ENCODE data around the gene SLC6A1. TPM values are rescaled to one million over a fixed set of nuclear protein-coding genes. Genes with fewer than 3 reads are reported as not detected.

The SLC6A1 gene
- total RNA-seq, 1 donor from 2014 or later, result 6.3 TPM

- no peak overlapping the region for H3K27ac ChIP-seq
- intact Hi-C loops (cut with DNase I), result no loop called here
- no peaks in the 10 kb centered on the region for H3K27me3 ChIP-seq
- no peaks in the 10 kb centered on the region for H3K9me3 ChIP-seq
- no peaks in the 10 kb centered on the region for H3K36me3 ChIP-seq
- H3K4me1 ChIP-seq, result no peaks in the 10 kb centered on the region
- TF ChIP-seq CTCF (IDR thresholded peaks at IDR 0.05), result no peak
- no peak for DNase-seq (ENCODE audit: low spot score in 2 of 2)
- H3K4me3 ChIP-seq, result no peak overlapping the region
These were observed 58.2 kb downstream of the SLC6A1 start for GRCh38 chr3:11050666-11051323.

GRCh38 chr3:11053926-11054503 lies 61.5 kb downstream of the SLC6A1 start:
- DNase-seq (ENCODE audit: low spot score in 2 of 2), result no peak
- intact Hi-C loops (cut with DNase I), result no loop called here
- TF ChIP-seq CTCF (IDR thresholded peaks at IDR 0.05), result no peak
- no peak overlapping the region for H3K4me3 ChIP-seq
- no peaks in the 10 kb centered on the region for H3K4me1 ChIP-seq
- H3K9me3 ChIP-seq, result no peaks in the 10 kb centered on the region
- no peak overlapping the region for H3K27ac ChIP-seq
- H3K36me3 ChIP-seq, result no peaks in the 10 kb centered on the region
- H3K27me3 ChIP-seq, result no peaks in the 10 kb centered on the region

- DNase-seq (ENCODE audit: low spot score in 2 of 2), result no peak
- no peak overlapping the region for H3K4me3 ChIP-seq
- H3K4me1 ChIP-seq, result no peaks in the 10 kb centered on the region
- no peak overlapping the region for H3K27ac ChIP-seq
- TF ChIP-seq CTCF (IDR thresholded peaks at IDR 0.05), result no peak
- no peaks in the 10 kb centered on the region for H3K36me3 ChIP-seq
- H3K9me3 ChIP-seq, result no peaks in the 10 kb centered on the region
- no peaks in the 10 kb centered on the region for H3K27me3 ChIP-seq
- intact Hi-C loops (cut with DNase I), result no loop called here
These were observed 62.3 kb downstream of the SLC6A1 start for GRCh38 chr3:11054739-11055438.

- DNase-seq (ENCODE audit: low spot score in 2 of 2), result no peak
- Histone ChIP-seq H3K4me1 (peaks cover 0 to 4% of the 10 kb centered on the region in 2 donors), H3K36me3 (no peaks in the 10 kb centered on the region), H3K27me3 (no peaks in the 10 kb centered on the region), H3K9me3 (no peaks in the 10 kb centered on the region), H3K27ac (no peak overlapping the region), H3K4me3 (no peak overlapping the region)
- no peak for TF ChIP-seq CTCF (IDR thresholded peaks at IDR 0.05)
- intact Hi-C loops (cut with DNase I), result no loop called here
These were observed 62.9 kb downstream of the SLC6A1 start for GRCh38 chr3:11055496-11055895.

GRCh38 chr3:11056531-11057050 lies 64.0 kb downstream of the SLC6A1 start:
- TF ChIP-seq CTCF (IDR thresholded peaks at IDR 0.05), result no peak
- no peak for DNase-seq (ENCODE audit: low spot score in 2 of 2)
- Histone ChIP-seq H3K36me3 (no peaks in the 10 kb centered on the region), H3K4me3 (no peak overlapping the region), H3K4me1 (peaks cover 0 to 8% of the 10 kb centered on the region in 2 donors), H3K9me3 (no peaks in the 10 kb centered on the region), H3K27ac (no peak overlapping the region), H3K27me3 (no peaks in the 10 kb centered on the region)
- intact Hi-C loops (cut with DNase I), result no loop called here
